Mucosa of rectum (tissue), 2 donors: ENCODE measurements around the gene KEL.

Source experiments
- H3K27ac ChIP-seq, 2 donors: one replicate each; pipeline ENCODE4 v1.7.0; 2013; ENCODE audit warnings: inconsistent platforms in 2 of 2, low read depth in 2 of 2, low read length in 2 of 2
- H3K27me3 ChIP-seq, 2 donors: one replicate each; pipeline ENCODE4 v1.7.0; 2013; ENCODE audit warnings: low read length in 2 of 2; ENCODE audit not compliant: control insufficient read depth in 2 of 2, insufficient read depth in 2 of 2
- H3K36me3 ChIP-seq, 2 donors: one replicate each; pipeline ENCODE4 v1.7.0; 2013; ENCODE audit warnings: low read length in 2 of 2; ENCODE audit not compliant: control insufficient read depth in 2 of 2, insufficient read depth in 2 of 2
- H3K4me1 ChIP-seq, 2 donors: one replicate each; pipeline ENCODE4 v1.7.0; 2013; ENCODE audit warnings: low read length in 2 of 2, mild to moderate bottlenecking in 1 of 2; ENCODE audit not compliant: control insufficient read depth in 2 of 2, insufficient read depth in 2 of 2
- H3K4me3 ChIP-seq, 2 donors: one replicate each; pipeline ENCODE4 v1.7.0; 2013; ENCODE audit warnings: low read length in 2 of 2
- H3K9ac ChIP-seq, 2 donors: one replicate each; pipeline ENCODE4 v1.7.0; 2013; ENCODE audit warnings: low read length in 2 of 2, low read depth in 1 of 2, mild to moderate bottlenecking in 1 of 2
- H3K9me3 ChIP-seq, 2 donors: one replicate each; pipeline ENCODE4 v1.7.0; 2013; ENCODE audit warnings: low read length in 2 of 2; ENCODE audit not compliant: control insufficient read depth in 2 of 2
- donor health status: healthy.
- donor health status: Normal muscosa, but diverticular disease.

KEL gene

DNA sequence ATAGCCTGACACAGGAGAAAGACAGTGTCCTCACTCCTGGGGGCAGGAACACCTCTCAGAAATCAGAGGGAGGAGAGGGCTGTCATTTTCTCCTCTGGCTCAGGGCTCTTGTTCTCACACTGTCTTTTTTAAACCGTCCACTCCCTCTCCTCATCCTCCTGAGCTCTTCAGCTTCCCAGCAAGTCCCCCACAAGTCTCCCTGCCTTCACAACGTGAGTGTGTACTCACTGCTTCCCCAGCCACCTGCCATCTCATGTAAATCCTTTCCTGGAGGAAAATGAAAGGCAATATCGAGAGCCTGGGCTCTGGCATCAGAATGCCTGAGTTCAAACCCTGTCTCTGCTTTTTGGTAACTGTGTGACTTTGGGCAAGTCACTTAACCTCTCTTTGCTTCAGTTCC is 17.2 kb downstream of the KEL start:
- Histone ChIP-seq H3K36me3 (no peaks in the 10 kb centered on the region), H3K9ac (no peak overlapping the region), H3K9me3 (no peaks in the 10 kb centered on the region), H3K27me3 (no peaks in the 10 kb centered on the region), H3K27ac (no peak overlapping the region), H3K4me3 (no peak overlapping the region), H3K4me1 (no peaks in the 10 kb centered on the region)

DNA sequence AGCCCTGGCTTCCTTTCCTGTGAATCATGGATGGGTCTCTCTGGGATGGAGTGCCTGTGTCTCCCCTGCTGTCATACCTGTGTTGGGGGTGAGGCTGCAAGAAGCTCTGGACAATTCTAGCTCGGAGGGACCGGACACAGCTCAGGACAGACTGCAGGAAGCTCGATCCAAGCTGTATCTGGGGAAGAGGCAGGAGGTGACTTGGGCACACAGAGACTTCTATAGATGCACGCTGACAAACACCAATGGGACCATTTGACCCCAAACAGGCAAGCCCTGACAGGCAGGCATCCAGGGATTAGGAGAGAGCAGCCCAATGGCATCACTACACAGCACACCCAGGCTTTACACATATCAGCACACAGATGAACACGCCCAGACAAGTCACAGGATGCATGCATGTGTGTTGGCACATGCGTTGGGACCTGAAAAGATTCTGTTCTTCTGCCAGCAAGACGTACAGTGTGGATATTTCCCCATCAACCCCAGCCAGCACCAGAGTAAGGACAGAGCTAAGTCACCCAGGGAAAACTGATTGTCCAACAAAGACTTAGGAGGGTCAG is 18.4 kb downstream of the KEL start:
- Histone ChIP-seq H3K27ac (no peak overlapping the region), H3K4me3 (no peak overlapping the region), H3K9me3 (no peaks in the 10 kb centered on the region), H3K4me1 (no peaks in the 10 kb centered on the region), H3K9ac (no peak overlapping the region), H3K27me3 (no peaks in the 10 kb centered on the region), H3K36me3 (no peaks in the 10 kb centered on the region)

DNA sequence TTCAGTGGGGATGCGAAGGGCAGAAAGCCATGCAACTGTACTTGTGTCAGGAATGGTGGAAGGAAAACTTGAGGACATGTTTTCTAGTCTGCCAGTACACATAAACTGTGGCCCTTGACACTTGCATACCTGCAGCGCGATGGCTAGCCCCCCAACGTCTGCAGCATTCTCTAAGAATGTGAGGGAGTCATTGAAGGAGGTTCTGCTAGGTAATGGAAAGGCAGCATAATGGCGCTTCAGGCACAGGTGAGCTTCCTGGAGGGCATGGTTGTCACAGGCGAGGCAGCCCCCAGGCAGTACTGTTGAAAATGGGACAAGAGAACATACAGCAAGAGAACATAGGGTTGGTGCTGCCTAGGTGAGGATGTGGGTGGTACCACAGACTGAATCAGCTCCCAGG is 19.4 kb downstream of the KEL start:
- no peaks in the 10 kb centered on the region for H3K36me3 ChIP-seq
- no peaks in the 10 kb centered on the region for H3K9me3 ChIP-seq
- H3K9ac ChIP-seq = no peak overlapping the region
- no peaks in the 10 kb centered on the region for H3K4me1 ChIP-seq
- no peaks in the 10 kb centered on the region for H3K27me3 ChIP-seq
- H3K27ac ChIP-seq = no peak overlapping the region
- no peak overlapping the region for H3K4me3 ChIP-seq

DNA sequence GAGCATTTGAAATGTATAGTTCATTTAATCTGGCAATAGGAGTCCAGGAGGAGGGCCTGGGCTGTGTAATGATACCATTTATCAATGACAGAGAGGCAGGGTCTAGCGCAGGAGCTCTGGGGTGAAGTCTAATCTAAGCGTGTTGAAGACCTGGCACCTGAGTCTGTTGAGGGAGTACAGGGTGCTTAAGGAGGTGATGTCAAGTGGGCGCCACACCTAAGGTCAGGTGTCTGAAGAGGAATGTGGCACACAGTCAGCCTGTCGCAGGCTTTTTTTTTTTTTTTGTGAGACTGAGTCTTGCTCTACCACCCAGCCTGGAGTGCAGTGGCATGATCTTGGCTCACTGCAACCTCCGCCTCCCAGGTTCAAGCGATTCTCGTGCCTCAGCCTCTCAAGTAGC is 20.6 kb downstream of the KEL start:
- no peaks in the 10 kb centered on the region for H3K27me3 ChIP-seq
- H3K9me3 ChIP-seq = no peaks in the 10 kb centered on the region
- no peak overlapping the region for H3K9ac ChIP-seq
- H3K36me3 ChIP-seq = no peaks in the 10 kb centered on the region
- H3K4me1 ChIP-seq = no peaks in the 10 kb centered on the region
- H3K4me3 ChIP-seq = no peak overlapping the region
- no peak overlapping the region for H3K27ac ChIP-seq

DNA sequence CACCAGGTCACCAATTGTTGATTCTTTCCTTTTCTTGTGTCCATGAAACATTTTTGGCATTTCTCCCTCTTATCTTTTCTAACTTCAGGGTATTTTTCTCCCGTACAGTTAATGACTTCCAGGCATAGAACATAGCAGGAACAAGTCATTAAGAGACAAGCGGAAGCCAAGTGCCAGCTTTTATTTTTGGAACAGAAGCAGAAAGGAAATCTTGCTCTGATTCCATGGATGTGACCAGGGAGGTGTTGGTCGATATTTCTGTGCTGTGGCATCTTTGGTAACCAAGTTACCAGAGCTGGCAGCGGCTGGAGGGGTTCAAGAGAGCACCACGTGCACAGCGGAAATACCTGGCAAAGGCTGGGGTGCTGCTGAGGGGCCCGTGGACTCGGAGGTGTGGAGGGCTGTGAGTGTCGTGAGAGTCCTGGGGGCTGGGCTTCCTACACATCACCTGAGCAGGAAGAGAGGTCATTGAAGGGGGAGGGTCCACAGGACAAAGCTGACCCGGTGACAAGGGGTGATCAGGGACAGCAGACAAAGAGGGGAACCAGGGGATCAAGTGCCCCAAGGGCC is 21.1 kb downstream of the KEL start:
- no peak overlapping the region for H3K4me3 ChIP-seq
- H3K9me3 ChIP-seq = no peaks in the 10 kb centered on the region
- no peak overlapping the region for H3K27ac ChIP-seq
- no peak overlapping the region for H3K9ac ChIP-seq
- no peaks in the 10 kb centered on the region for H3K4me1 ChIP-seq
- no peaks in the 10 kb centered on the region for H3K27me3 ChIP-seq
- H3K36me3 ChIP-seq = no peaks in the 10 kb centered on the region

DNA sequence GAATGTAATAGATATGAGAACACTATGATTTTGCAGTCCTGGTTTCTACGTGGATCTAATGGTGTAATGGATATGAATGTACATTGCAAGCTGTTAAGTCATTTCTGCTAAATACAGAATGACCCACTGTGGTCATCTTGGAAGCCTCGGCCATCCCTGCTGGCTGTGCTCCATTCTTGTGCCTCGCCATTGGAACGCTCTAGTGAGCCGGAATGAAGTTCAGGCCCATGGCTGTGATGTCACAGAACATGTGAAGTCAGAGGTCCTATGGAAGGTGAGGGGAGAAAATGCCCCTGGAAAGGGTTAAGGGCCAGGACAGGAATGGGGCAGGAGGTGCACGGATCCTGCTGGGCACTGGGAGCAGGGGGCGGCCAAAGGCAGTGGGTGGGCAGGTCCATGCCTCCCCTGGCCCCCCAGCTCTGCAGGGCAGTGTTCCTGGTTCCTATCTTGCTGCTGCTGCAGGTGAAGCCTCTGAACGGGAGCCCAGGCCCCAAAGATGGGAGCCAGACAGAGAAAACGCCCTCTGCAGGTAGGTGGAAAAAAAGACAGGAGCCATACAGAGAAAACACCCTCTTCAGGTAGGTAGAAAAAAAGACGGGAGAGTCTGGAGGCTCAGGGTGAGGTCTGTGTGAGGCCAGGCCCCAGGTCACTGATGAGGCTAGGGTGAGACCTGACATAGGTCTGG is 22.8 kb downstream of the KEL start, which contains the start of gene LLCFC1:
Gene LLCFC1 (plus strand): TSS at position 259 of the 685 bp plus-strand sequence. CDS start 138 bp downstream, at position 397.
- Histone ChIP-seq H3K27ac (no peak within 1 kb of the TSS), H3K4me1 (no peaks in the 10 kb centered on the region), H3K9ac (no peak within 1 kb of the TSS), H3K9me3 (no peaks in the 10 kb centered on the region), H3K36me3 (no peaks in the 10 kb centered on the region), H3K27me3 (no peaks in the 10 kb centered on the region), H3K4me3 (no peak within 1 kb of the TSS)

DNA sequence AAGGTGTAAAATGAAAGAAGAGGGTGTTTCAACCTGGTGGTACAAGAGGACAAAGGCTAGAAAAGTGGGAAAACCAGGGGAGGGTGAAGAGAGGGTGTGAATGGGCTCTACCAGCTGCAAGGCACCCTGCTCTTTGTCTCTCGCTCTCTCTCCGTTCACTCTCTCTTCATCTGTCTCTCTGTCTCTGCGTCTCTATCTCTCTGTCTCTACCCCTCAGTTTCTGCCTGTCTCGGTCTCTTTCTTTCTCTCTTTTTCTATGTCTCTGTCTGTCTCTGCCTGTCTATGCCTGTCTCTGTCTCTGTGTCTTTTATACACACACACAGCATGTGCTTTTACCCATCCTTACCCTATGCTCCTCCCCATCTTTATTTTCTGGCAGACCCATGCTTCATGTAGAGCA is 23.6 kb downstream of the KEL start:
- Histone ChIP-seq H3K27ac (no peak overlapping the region), H3K27me3 (no peaks in the 10 kb centered on the region), H3K9ac (no peak overlapping the region), H3K36me3 (no peaks in the 10 kb centered on the region), H3K9me3 (no peaks in the 10 kb centered on the region), H3K4me1 (no peaks in the 10 kb centered on the region), H3K4me3 (no peak overlapping the region)

DNA sequence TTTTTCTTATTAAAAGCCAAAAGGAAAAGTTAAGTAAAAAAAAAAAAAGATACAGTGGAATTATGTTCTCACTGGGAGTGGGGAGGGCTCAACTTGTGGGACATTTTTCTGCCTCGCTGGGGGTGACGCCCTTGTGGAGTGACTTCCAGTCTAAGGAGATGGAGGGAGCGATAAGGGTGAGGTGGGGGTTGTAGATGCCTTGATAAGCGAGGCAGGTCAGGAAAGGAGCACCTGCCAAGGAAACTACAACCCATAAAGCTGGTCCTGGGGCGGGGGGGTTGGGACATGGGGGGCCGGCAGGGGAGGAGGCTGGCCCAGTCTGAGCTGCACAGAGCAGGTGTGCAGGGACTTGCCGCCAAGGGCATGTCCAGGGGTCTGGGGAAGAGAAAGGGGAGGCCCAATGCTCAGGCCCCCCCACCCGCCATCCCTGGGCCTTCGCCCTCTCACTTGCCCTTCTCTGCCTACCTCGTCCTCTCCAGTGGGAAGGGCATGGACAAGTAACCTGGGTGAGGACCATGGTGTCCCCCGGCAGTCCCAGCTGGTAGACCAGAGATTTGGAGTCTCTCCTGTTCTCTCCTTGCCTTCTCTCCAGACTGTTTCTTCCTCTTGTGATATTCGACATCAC is 26.1 kb downstream of the KEL start:
- Histone ChIP-seq H3K4me1 (no peaks in the 10 kb centered on the region), H3K4me3 (no peak overlapping the region), H3K27ac (no peak overlapping the region), H3K36me3 (no peaks in the 10 kb centered on the region), H3K9ac (no peak overlapping the region), H3K27me3 (no peaks in the 10 kb centered on the region), H3K9me3 (no peaks in the 10 kb centered on the region)

DNA sequence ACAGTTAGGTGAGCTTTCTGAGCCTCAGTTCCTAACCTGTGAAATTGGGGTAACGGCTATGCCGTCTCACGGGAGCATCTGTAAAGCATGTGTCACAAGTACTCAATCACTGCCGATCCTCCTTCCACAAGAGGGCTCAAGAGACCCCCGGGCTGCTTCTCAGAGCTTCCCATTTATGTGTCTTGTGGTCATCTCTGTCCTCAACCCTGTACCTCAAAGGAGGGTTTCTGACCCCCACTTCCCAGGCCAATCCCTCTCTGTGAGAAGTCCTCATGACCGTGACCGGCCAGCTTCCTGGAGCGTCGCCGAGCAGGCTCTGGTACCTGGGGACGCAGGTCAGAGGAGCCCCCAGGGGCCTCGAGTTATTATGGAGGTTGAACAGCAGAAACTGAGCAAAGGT is 28.1 kb downstream of the KEL start:
- H3K27ac ChIP-seq = no peak overlapping the region
- H3K4me3 ChIP-seq = no peak overlapping the region
- no peaks in the 10 kb centered on the region for H3K9me3 ChIP-seq
- no peaks in the 10 kb centered on the region for H3K27me3 ChIP-seq
- H3K36me3 ChIP-seq = no peaks in the 10 kb centered on the region
- no peaks in the 10 kb centered on the region for H3K4me1 ChIP-seq
- H3K9ac ChIP-seq = no peak overlapping the region

DNA sequence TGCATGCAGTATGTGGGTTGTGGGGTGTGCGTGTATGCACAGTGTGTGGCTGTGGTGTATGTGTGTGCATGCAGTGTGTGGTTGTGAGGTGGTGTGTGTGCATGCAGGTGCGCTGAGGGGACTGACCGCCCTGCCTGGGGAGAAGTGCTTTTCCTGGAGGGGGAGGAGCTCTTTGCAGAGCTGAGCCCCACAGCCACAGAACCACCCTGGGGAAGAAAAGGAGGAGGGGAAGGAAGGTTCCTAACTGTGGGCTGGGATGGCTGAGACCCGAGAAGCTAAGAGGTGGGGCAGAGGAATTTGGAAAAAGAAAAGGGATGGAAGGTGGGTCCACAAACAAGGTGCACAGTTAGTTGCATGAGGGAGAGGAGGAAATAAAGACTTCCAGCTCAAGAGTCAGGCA is 28.5 kb downstream of the KEL start, which contains the start of gene TRPV5:
Gene TRPV5 (minus strand): TSS at position 123 of the 400 bp plus-strand sequence. CDS start 287 bp downstream, outside the sequence.
- Histone ChIP-seq H3K27ac (no peak within 1 kb of the TSS), H3K4me3 (no peak within 1 kb of the TSS), H3K9me3 (no peaks in the 10 kb centered on the region), H3K9ac (no peak within 1 kb of the TSS), H3K27me3 (no peaks in the 10 kb centered on the region), H3K4me1 (no peaks in the 10 kb centered on the region), H3K36me3 (no peaks in the 10 kb centered on the region)
